IMR-90 (cell line): ENCODE measurements around the gene ARMH3.

Experiments
- CTCF ChIP-seq: conservative IDR thresholded peaks from 2 replicates; pipeline ENCODE4 v1.5.1; 2012; ENCODE audit warnings: mild to moderate bottlenecking, low read depth, low read length, improper control_type of control experiment
- ELK1 ChIP-seq: fragments of 150-350 bp; IDR thresholded peaks from 2 replicates; pipeline ENCODE4 v1.6.1; 2016; ENCODE audit warnings: low read depth, mild to moderate bottlenecking, low read length, moderate library complexity, borderline replicate concordance
- RFX5 ChIP-seq: IDR thresholded peaks from 2 replicates; pipeline ENCODE4 v1.8.0; 2012; ENCODE audit warnings: low read depth, mild to moderate bottlenecking, low read length, moderate library complexity
- USF2 ChIP-seq: fragments of 150-350 bp; IDR thresholded peaks from 2 replicates; pipeline ENCODE4 v1.6.1; 2017; ENCODE audit warnings: mild to moderate bottlenecking, antibody characterized with exemption, low read length, low read depth

GRCh38 chr10:101834341-101834740 lies 221.6 kb downstream of the ARMH3 start:
- TF ChIP-seq RFX5 (no peak), CTCF (no peak), ELK1 (no peak), USF2 (no peak)
